PFSK-1 (cell line): ENCODE data around the gene PTGDR2.

Experiments used
- FOXP2 ChIP-seq: optimal IDR thresholded peaks from 2 replicates; pipeline ENCODE3; 2011; ENCODE audit warnings: borderline replicate concordance, control low read depth, inconsistent platforms; ENCODE audit not compliant: insufficient read depth; ENCODE audit errors: extremely low read length, extremely low read depth
- POLR2AphosphoS5 ChIP-seq: IDR thresholded peaks from 2 replicates; pipeline ENCODE4 v1.6.1; 2012; ENCODE audit warnings: low read depth, mild to moderate bottlenecking, control low read depth, low read length, moderate library complexity
- SIN3A ChIP-seq: IDR thresholded peaks from 2 replicates; pipeline ENCODE4 v1.6.1; 2012; ENCODE audit warnings: mild to moderate bottlenecking, low read length, moderate library complexity, borderline replicate concordance; ENCODE audit not compliant: insufficient read depth
- TAF1 ChIP-seq: IDR thresholded peaks from 2 replicates; pipeline ENCODE4 v1.6.1; 2012; ENCODE audit warnings: low read length, control low read depth, borderline replicate concordance; ENCODE audit not compliant: insufficient read depth
- TF ChIP-seq, protein P1 (sequence below), 2 experiments: IDR thresholded peaks; 2 replicates each; pipeline versions ENCODE4 v1.6.1 to v1.8.0; 2011 to 2012; ENCODE audit warnings: low read depth in 2 of 2, low read length in 2 of 2, control low read depth in 1 of 2, inconsistent platforms in 1 of 2, mild to moderate bottlenecking in 1 of 2, moderate library complexity in 1 of 2; ENCODE audit not compliant: insufficient read depth in 1 of 2

The PTGDR2 gene

DNA sequence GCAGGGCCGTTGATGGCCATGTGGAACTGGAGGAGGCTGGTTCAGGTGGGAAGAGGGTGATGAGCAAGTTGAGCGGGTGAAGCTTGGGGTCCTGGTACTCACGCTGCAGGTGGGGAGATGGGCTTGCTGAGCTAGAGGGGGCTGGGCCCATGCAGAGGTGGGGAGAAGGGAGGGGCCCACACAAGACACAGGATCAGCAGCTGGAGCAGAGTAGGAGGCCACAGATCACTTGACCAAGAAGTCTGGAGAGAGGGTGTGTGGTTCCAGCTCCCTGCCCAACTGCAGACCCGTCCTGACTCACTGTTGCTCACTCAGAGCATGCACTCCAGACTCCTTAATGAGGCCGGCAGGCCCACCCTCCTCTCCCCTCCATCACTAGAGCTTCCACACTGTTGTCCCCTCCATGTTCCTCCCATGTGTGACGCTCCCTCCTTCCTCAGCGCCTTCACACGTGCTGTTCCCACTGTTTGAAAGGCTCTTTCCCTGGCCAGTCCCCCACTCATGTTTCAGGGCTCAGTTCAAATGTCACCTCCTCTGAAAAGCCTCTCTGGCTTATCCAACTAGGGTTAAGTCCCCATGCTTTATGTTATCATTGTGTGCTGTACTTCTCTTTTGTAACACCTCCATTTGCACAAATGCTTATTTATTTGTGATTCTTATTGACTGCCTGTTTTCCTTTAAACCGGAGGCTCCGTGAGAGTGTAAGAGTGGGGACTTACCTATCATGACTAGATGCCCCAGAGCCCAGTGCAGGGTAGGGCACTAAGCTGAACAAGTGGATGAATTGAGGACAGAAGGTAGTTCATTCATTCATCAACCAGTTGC is 11.5 kb downstream of the PTGDR2 start:
- TF ChIP-seq TAF1 (no peak), POLR2AphosphoS5 (no peak), FOXP2 (no peak), SIN3A (no peak)
- TF ChIP-seq, protein P1, sequence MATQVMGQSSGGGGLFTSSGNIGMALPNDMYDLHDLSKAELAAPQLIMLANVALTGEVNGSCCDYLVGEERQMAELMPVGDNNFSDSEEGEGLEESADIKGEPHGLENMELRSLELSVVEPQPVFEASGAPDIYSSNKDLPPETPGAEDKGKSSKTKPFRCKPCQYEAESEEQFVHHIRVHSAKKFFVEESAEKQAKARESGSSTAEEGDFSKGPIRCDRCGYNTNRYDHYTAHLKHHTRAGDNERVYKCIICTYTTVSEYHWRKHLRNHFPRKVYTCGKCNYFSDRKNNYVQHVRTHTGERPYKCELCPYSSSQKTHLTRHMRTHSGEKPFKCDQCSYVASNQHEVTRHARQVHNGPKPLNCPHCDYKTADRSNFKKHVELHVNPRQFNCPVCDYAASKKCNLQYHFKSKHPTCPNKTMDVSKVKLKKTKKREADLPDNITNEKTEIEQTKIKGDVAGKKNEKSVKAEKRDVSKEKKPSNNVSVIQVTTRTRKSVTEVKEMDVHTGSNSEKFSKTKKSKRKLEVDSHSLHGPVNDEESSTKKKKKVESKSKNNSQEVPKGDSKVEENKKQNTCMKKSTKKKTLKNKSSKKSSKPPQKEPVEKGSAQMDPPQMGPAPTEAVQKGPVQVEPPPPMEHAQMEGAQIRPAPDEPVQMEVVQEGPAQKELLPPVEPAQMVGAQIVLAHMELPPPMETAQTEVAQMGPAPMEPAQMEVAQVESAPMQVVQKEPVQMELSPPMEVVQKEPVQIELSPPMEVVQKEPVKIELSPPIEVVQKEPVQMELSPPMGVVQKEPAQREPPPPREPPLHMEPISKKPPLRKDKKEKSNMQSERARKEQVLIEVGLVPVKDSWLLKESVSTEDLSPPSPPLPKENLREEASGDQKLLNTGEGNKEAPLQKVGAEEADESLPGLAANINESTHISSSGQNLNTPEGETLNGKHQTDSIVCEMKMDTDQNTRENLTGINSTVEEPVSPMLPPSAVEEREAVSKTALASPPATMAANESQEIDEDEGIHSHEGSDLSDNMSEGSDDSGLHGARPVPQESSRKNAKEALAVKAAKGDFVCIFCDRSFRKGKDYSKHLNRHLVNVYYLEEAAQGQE (IDR thresholded peaks at IDR 0.05; ENCODE audit: insufficient read depth in 1 of 2, low read depth in 2 of 2, low read length in 2 of 2) = no peak

DNA sequence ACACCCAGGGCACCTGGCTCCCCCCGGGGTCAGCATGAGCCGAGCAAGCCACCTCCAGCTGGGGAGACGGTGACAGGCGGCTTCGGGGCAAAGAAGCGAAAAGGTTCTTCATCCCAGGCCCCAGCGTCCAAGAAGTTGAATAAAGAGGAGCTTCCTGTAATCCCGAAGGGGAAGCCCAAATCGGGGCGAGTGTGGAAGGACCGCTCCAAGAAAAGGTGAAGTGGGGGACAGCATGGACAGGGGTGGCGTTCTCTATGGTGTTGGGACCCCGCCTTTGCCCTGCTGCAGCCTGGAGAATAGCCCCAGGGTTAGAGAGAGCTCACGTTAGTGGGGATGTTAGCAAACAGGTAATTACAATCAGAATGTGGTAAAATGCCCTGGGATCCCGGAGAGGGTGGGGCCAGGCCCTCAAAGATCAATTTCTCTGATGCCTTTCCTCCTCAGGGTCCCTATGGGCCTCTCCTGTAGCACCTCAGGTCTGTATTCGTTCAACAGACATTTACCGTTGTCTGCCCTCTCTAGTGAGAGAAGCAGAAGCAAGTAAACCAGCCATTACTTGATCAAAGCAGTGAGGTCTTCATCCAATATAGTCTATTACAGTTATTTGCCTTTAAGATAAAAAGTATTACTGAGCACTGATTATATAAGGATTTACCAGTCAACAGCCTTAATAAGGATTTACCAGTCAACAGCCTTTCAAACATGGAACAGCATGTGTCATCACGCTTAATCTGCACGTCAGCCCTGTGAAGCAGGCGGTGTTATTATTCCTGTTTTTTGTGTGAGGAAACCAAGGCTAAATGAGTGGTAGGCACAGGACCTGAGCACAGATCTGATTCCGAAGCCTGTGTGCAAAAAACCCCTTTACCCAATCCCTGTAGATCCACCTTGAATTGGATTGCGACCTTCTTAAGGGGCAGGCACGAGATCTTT is 12.8 kb downstream of the PTGDR2 start:
- TF ChIP-seq TAF1 (no peak), SIN3A (no peak), FOXP2 (no peak), POLR2AphosphoS5 (no peak)
- TF ChIP-seq, protein P1 (IDR thresholded peaks at IDR 0.05; ENCODE audit: insufficient read depth in 1 of 2, low read depth in 2 of 2, low read length in 2 of 2) = no peak

DNA sequence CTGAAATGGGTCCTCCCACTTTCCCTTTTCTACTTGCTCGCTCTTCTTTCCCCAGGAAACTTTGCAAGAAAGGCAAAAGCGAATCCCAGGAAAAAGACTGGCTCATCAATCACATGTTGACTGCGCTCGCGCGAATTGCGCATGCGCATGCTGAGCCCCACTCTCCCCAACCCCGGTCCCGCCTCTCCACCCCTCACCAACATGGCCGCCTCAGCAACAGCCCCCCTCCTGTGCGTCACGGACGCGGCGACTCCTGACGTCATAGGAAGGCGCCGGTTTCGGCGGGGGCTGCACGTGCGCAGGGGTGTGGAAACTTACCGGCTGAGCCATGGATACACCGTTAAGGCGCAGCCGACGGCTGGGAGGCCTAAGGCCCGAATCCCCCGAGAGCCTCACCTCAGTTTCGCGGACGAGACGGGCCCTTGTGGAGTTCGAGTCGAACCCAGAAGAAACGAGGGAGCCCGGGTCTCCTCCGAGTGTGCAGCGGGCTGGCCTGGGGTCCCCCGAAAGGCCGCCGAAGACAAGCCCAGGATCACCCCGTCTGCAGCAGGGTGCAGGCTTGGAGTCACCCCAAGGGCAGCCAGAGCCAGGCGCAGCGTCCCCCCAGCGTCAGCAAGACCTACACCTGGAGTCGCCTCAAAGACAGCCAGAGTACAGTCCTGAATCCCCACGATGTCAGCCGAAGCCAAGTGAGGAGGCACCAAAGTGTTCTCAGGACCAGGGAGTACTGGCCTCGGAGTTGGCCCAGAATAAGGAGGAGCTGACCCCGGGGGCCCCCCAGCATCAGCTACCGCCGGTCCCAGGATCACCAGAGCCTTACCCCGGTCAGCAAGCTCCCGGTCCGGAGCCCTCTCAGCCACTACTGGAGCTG is 13.7 kb downstream of the PTGDR2 start, which contains the start of gene CCDC86:
Gene CCDC86 (plus strand): TSS at position 317 of the 871 bp plus-strand sequence. CDS start 12 bp downstream, at position 329.
- TF ChIP-seq, protein P1 (IDR thresholded peaks at IDR 0.05; ENCODE audit: insufficient read depth in 1 of 2, low read depth in 2 of 2, low read length in 2 of 2) = 0 out of 4 replicates have a peak, but pooled peaks of 1 of the 2 experiments have one; percentile 38
- TF ChIP-seq TAF1 (peak; percentile 75; the same call in 1 of the 2 replicates), POLR2AphosphoS5 (peak; percentile 52), SIN3A (peak; percentile 100), FOXP2 (peak; percentile 98)

DNA sequence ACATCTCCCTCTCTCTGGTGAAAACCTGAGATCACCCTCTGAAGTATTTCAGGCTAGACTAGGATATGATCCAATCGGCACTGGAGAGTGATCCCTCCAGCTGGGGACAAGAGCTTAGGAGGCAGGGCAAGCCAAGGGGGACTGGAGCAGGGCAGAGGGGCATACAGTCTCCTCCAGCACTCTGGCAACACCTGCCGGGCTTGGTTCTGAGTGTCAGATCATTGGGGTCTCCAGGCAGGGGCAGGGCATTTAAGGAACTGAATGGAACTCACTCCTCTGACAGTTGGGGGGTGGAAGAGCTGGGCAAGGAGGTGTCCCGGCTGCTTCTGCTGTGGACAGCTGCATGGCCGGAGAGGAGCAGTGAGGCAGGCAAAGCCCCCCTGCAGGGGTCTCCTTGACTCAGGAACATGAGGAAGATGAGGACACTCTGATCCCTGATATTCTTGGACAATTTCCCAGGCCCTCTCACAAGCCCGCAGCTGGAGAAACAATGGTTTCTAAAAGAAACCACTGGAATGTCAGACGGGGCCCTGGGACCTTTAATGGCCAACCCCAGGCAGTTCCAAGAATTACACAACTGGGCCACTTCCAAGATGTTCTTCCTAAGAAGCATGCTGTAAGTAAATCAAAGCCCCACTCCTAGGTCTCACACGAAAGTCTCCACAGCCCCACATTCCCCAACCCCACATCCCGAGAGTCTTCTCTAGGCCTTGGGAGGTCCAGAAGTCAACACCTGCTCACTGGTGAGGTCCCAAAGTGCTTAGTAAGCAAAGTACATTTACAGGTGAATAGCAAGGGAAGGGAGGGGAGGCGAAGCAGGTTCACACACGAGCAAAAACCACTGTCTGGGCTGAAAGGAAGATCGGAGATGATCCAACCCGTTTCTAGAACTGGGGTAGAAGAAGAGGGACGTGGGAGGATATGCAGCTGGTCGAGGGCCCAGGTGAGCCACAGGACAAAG is 15.0 kb downstream of the PTGDR2 start:
- TF ChIP-seq SIN3A = no peak
- no peak for TF ChIP-seq POLR2AphosphoS5
- TF ChIP-seq, protein P1 (IDR thresholded peaks at IDR 0.05; ENCODE audit: insufficient read depth in 1 of 2, low read depth in 2 of 2, low read length in 2 of 2) = no peak
